ENCODE measurements around the gene ZNF200.

GRCh38 chr16:3274490-3274889 is 39.5 kb upstream of the ZNF200 start:
- TF ChIP-seq REST (IDR thresholded peaks at IDR 0.05; ENCODE audit: insufficient read depth in 1 of 2, low read depth in 2 of 2, low read length in 2 of 2) (no peak), POLR2AphosphoS5 (IDR thresholded peaks at IDR 0.05; ENCODE audit: low read depth, low read length) (no peak), SIN3A (IDR thresholded peaks at IDR 0.05; ENCODE audit: borderline replicate concordance, insufficient read depth, low read length) (no peak), TAF1 (IDR thresholded peaks at IDR 0.05; ENCODE audit: borderline replicate concordance, insufficient read depth, low read length) (no peak)

Measured in PFSK-1 (cell line).